NCI-H510A treated with DMSO at 0.1 percent for 48 hours (cell line): ENCODE data around the gene EFCAB5.
A peak's percentile ranks its signal among the peaks of the same experiment; 100 is the strongest.
"Not testable (repeated sequence)": the region's sequence is repeated elsewhere in the genome, so short reads cannot be mapped to it uniquely, and the experiment has no call there.

Source experiments
- DNase-seq: peaks from one replicate; lab custom pipeline; 2025; lab: John Stamatoyannopoulos, UW

Gene EFCAB5

DNA sequence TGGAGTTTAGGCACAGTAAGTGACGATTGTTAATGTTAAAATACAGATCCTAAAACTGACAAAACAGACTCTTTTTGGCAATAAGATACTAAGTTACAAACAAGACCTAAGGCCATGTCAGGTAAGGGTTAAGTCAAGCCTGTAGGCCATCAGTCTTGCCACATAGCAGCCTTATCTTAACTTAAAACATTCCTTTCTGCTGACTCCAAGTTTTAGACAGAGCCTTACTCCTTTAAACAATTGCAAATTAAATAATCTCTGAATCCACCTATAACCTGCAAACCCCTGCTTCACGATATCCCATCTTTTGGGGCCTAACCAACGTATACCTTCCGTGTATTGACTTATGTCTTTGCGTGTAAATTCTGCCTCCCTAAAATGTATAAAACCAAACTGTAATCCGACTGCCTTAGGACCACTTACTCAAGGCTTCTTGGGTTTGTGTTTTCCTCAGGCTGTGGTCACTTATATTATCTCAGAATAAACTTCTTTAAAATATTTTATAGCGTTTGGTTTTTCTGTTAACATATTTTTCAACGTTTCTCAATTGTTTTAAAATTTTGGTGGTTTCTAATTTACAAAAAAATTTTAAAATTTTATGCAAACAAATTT, 64.4 kb downstream of the EFCAB5 start:
- DNase-seq: no peak

DNA sequence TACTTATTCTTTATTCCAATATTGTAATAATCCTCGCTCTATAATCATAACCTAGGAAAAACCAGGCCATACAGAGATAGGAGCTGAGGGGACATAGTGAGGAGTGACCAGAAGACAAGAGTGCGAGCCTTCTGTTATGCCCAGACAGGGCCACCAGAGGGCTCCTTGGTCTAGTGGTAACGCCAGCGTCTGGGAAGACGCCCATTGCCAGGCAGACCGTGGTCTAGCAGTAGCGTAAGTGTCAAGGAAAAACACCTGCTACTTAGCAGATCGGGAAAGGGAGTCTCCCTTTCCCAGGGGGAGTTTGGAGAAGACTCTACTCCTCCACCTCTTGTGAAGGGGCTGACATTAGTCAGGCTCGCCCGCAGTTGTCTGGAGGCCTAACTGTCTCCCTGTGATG, 70.5 kb downstream of the EFCAB5 start:
- not testable (repeated sequence) for DNase-seq

DNA sequence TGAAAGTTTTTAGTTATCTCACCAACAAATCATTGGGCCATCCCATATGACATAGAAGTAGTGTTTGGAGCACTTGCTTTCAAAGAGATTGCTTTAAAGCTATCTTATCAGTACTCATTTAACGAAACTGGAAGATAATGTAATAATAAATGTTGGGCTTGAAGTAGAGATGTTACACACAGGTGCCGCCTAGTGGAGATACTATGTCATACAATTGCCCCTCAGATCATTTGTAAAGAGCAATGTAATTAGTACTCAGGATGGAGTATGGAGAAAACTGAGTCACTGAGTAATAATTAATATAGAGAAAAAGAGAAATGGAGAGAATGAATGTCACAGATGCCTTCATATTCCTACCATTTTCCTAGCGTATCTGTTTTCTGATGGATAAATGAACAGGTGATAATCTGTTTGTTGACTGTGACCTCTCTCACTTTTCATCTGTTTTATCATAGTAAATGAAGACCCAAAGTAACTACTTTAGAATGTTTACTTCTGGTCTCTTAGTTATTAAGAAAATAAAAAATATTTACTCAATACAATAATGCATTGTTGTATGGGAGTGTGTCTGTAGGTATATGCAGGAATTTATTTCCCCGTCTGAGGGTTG, 80.4 kb downstream of the EFCAB5 start:
- DNase-seq: peak; percentile 72

DNA sequence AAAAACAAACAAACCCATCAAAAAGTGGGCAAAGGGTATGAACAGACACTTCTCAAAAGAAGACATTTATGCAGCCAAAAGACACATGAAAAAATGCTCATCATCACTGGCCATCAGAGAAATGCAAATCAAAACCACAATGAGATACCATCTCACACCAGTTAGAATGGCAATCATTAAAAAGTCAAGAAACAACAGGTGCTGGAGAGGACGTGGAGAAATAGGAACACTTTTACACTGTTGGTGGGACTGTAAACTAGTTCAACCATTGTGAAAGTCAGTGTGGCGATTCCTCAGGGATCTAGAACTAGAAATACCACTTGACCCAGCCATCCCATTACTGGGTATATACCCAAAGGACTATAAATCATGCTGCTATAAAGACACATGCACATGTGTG, 83.9 kb downstream of the EFCAB5 start:
- DNase-seq: not testable (repeated sequence)

DNA sequence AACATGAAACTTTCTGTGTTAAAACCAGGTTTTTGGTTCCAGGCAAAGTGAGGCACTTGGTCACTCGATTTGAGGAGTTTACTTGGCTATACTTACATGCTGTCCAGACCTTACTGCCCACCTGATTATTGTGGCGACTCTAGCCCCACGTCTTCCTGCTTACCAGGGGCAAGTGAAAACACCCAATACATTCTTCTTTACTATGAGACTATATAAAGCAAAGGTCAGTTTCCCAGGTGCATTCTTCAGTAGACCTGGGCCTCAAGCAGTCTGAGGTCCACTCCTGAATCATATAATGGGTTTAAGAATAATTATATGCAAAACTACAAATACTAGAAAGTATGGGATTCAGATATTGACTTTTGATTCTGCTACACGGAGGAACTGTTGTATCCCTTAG, 86.2 kb downstream of the EFCAB5 start:
- no peak for DNase-seq

DNA sequence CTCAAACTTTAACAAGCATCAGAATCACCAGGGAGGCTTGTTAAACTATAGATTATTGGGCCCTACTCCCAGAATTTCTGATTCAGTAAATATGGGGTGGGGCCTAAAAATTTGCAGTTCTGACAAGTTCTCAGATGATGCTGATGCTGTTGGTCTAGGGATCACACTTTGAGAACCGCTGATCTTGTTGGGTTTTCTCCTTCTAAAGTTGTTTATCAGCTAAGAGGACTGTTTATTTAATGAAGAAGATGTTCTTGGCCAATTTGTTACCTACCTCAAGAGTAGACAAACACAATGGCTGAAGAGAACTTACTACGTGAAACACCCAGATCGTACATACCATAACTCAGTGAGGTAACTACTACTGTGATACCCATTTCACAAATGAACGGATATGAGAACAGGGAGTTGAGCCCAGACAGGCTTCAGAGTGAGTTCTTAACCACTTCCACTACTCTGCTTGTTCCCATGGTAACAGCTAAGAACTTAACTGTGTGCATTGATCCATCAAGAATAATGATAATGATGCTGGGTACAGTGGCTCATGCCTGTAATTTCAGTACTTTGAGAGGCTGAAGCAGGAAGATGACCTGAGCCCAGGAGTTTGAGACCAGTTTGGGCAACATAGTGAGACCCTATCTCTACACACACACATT, 89.9 kb downstream of the EFCAB5 start:
- DNase-seq: no peak

DNA sequence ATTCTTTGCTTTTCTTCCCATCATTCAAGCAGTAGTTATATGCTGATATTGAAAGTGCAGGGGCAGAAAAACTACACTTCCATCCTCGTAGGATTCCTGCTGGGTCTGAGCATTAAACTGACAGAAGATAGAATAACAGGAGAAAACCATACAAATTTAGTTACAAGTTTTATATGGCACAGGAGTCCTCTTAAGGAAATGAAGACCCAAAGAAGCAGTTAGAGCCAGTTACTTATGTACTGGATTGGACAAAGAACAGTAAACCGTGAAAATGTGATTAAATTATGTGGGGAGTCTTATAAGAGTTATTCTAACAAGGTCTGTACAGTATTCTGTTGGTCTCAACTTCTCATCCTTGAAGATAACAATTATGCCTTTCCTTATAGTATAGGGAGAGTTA, 93.9 kb downstream of the EFCAB5 start:
- no peak for DNase-seq

DNA sequence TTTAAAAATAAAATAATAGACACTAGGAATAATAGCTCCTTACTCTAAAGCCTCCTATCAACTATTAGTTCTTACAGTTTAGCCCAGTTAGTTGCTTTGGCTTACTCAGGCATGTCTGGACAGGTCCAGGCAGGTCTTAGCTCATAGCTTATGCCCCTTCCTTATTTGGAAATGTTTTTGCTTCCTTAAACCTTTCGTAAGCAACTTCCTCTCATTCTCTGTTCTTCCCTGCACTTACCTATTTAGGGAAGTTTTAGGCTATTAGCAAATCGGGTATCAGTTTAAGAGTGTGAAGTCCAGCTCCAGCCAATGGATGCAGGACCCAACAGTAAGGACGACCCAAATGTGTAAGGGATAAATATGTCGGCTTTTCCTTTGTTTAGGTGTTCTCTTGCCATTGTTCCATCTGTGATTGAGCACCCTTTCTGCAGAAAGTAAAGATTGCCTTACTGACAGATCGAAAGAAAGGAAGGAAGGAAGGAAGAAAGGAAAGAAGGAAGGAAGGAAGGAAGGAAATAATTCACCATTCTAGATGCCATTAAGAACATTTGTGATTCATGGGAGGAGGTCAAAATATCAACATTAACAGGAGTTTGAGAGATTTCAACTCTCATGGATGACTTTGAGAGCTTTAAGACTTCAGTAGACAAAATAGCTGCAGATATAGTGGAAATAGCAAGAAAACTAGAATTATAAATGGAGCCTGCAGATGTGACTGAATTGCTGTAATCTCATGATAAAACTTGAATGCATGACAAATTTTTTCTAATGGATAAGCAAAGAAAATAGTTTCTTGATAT, 99.5 kb downstream of the EFCAB5 start:
- not testable (repeated sequence) for DNase-seq

DNA sequence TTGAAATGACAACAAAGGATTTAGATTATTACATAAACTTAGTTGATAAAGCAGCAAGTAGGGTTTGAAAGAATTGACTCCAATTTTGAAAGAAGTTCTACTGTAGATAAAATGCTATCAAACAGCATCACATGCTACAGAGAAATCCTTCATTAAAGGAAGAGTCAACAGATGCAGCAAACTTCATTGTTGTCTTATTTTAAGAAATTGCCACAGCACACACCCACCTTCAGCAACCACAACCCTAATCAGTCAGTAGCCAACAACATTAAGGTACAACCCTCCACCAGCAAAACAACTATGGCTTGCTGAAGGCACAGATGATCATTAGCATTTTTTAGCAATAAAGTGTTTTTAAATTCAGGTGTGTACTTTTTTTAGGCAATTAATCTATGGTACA, 100.1 kb downstream of the EFCAB5 start:
- DNase-seq: no peak

DNA sequence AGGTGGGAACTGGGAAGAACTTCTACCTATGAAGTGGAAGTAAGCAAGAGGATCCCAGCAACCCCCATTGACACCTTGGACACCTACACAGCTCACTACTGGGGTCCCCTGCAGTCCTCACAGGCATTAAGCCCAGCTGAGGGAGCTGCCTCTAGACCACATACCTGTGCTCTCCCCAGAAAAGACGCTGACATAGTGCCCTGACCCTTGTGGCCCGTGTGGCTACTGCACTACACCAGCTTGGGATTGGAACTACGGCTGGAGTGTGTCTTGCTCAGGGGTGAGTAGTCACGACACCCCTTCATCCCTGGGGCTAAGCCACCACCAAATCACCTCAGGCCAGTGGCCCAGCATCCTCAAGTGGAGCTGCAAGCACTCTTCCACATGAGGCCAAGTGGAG, 120.9 kb downstream of the EFCAB5 start:
- no peak for DNase-seq

DNA sequence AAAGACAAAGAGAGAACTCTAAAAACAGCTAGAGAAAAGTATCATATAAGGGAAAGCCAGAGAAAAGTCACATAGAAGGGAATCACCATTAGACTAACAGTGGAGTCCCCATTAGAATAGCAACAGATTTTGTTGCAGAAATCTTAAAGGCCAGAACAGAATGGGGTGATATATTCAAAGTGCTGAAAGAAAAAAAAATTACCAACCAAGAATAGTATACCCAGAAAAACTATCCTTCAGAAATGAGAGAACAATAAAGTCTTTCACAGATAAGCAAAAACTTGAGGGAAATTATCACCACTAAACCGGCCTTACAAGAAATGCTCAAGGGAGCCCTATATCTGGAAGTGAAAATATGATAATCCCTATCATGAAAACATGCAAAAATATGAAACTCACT, 123.3 kb downstream of the EFCAB5 start:
- no peak for DNase-seq

DNA sequence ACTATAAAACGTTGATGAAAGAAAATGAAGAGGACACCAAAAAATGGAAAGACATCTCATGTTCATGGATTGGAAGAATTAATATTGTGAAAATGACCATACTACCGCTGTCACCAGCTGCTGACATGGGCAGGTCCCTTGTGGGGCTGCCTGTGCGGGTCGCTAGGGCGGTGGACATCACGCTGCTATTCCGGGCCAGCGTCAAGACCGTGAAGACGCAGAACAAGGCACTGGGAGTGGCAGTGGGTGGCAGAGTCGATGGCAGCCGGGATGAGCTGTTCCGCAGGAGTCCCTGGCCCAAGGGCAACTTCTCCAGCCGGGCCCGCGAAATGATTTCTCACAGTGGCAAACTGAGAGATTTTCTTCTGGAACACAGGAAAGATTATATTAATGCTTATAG, 127.0 kb downstream of the EFCAB5 start:
- DNase-seq: no peak

DNA sequence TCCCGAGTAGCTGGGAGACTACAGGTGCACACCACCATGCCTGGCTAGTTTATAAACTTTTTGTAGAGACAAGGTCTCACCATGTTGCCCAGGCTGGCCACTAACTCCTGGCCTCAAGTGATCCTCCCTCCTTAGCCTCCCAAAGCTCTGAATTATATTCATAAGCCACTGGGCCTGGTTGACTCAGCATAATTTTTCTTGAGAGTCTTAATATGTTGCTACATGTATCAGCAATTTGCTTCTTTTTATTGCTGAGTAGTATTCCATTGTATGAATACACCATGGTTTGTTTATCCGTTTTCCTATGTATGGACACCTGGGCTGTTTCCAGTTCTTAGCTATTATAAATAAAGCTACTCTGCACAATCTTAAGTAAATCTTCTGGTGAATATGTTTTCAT, 132.8 kb downstream of the EFCAB5 start:
- DNase-seq: no peak

DNA sequence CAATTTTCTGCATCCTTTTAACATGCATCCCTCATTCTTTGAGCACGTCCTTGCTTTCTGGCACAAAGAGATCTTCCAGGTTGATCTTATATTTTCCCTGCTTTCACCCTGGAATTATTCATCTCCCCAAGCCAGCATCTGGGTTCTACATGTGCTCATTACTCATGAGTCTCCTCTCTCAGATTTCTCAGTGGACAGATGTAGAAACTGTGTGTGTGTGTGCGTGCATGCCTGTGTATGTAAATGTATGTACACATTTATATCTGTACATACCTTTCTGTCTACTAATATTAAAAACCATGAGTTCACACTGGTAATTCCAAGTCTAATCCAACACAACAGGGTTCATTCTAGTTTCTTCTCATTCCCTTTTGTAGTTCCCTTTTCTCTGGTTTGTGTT, 133.3 kb downstream of the EFCAB5 start:
- no peak for DNase-seq

DNA sequence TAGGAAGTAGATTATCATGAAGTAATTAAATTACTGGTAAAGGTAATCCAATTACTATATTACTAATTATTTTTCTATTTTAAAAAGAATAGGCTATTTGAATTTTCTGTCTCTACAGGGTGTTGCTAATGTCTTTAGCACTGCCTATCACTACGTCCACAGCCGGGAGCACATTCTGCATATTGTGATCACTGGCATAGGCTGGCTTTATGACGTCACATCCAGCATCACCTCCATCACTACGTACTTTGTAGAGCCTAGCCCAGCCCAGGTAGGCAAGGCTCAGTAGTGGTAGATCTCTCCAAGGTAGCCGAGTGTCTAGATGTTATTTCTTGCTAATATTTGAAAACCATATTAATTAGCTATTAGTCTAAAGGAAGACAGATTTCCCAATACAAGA, 141.3 kb downstream of the EFCAB5 start:
- DNase-seq: no peak

DNA sequence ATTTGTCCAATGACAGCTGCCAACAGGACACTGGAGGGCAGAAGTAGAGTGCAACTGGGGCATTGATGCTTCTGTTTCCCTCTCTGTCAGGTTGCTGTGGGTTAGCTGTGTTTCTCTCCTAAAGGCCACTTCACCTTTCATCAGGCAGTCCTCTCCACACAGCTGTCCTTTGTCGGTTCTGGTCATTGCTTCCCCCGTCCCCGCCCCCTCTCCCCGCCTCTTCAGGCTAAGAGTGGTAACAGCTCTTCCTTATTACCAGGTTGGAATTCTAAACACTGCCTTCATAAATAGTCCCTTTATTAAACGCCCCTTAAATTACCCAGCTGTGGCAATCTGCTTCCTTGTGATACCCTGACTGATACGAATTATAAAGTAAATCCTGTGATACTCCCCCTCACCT, 143.4 kb downstream of the EFCAB5 start:
- DNase-seq: peak; percentile 79

DNA sequence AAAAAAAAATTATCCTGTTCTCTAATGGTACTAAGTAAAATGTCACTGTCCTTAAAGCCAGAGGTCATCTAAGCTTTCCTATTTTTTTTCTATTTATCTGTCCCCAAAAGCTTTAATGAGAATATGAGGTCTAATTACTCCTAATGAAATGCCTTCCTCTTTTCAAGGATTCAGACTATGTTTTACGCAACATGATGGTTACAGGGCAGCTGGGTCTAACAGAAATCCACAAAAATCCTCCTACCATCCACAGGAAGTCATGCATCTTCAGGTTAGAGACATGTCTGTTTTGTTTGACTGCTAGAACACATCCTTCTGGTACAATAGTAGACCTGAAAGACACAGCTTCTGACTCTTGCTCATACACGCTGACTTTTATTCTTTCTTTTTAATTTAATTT, 145.5 kb downstream of the EFCAB5 start:
- no peak for DNase-seq

DNA sequence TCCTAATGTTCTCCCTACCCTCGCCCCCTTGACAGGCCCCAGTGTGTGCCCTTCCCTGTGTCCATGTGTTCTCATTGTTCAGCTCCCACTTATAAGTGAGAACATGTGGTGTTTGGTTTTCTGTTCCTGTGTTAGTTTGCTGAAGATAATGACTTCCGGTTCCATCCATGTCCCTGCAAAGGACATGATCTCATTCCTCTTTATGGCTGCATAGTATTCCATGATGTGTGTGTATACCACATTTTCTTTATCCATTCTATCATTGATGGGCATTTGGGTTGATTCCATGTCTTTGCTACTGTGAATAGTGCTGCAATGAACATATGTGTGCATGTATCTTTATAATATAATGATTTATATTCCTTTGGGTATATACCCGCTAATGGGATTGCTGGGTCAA, 146.0 kb downstream of the EFCAB5 start:
- DNase-seq: not testable (repeated sequence)

DNA sequence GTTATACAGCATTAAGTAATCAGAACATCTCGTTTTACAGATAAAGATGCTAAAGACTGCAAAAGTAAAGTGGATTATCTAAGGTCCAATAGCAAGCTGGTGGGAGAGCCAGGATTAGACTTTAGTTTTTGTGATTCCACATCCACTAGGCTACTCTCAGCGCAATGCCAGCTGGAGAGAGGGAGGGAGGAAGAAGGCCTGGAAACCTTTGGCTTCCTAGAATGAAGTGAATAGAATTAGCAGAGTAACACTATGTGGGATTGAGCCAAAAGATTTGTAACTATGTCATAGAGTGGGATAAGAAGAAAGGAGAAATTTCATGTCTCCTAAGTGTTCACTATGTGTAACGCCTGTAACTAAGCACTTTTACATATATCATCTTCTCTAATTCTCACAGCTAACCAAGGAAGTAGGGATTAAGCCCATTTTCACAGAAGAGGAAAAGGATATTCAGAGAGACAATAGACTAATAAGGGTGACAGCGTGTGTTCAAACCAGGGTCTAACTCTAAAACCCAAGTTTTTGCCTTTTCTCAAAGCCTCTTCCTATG, 149.8 kb downstream of the EFCAB5 start:
- no peak for DNase-seq

DNA sequence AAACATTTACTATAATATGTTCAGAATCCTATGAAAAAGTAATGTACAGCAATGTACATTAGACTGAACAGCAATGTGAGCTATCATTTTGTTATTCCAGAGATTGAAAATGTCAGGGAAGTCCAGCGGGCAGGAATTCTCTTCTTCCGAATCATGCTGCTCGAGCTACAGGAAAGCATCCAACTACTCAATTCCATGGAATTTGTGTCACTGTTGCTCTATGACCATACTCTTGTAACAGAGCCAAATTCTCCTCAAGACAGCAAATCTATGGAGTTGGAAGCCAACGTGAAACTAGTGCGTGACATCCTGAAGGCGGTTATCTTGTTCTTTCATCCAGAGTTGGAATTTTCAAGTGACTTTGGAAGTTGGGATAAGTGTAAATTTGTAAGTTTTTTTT, 150.3 kb downstream of the EFCAB5 start:
- no peak for DNase-seq

DNA sequence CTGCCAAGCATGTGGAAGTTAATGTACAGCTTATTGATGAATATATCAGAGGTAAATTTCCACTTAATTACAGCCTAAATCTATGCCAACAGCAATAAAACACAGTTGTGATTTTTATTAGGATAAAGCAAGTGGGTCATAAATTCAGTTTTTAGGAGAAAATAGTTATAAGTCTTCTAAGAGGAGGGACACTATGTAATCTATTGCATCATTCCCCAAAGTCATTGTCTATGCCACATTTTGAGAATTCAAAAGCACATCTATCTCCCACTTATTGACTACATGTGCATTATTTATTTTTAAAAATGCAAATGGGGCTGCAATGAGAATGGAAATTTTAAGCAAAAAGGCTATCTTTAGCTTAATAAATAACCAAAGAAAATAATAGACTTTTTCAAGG, 151.5 kb downstream of the EFCAB5 start:
- DNase-seq: no peak

DNA sequence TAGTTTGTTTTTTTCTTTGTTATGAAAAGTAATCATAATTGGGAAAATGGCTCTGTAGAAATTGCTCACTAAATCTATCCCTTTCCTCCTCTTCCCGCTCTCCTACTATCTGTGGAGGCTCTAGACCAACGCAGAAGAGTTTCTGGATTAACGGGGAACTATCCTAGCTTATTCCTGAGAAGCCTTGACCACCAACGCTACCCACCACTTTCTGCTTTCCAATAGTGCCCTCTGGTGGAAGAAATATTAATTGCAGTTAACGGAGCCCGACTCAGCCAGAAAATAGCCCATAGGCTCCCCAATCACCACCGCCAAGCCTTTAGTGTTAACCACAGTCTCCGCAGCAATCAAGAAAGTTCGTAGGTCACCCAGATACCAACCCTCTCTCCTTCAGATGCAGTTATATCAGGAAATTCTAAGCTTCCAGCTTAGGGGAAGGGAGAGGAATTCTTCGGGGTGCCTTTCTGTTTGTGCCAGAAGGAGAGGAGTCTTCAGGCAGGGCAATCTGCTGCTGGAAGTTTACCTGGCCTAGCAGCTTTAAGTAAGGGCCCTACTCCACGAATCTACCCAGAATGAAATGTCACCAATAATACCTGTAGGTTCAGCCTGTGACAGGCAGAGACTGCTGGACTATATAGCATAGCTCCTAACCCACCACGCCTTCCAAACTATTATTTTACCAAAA, 152.2 kb downstream of the EFCAB5 start:
- DNase-seq: peak; percentile 69
